ENCODE results near the gene RAD51. TPM values are rescaled to one million over a fixed set of nuclear protein-coding genes. Genes with fewer than 3 reads are reported as not detected.
A peak's percentile ranks its signal among the peaks of the same experiment; 100 is the strongest.

The RAD51 gene
- total RNA-seq, 1 donor from 2014 or later, result 5.0 TPM

GRCh38 chr15:40759961-40760360 is 65.0 kb downstream of the RAD51 start:
- Mint-ChIP-seq H3K4me1 (ENCODE audit: low read depth, unreplicated experiment) (peaks cover 2% of the 10 kb centered on the region), H3K27me3 (ENCODE audit: unreplicated experiment) (peaks cover 6% of the 10 kb centered on the region), H3K4me3 (ENCODE audit: unreplicated experiment) (no peak overlapping the region), H3K9me3 (ENCODE audit: unreplicated experiment) (peaks cover 2% of the 10 kb centered on the region), H3K27ac (ENCODE audit: unreplicated experiment) (no peak overlapping the region), H3K36me3 (ENCODE audit: unreplicated experiment) (no peaks in the 10 kb centered on the region)
- TF ChIP-seq CTCF (IDR thresholded peaks at IDR 0.05; ENCODE audit: partially characterized antibody, unreplicated experiment), result no peak
- no peak for DNase-seq

DNA sequence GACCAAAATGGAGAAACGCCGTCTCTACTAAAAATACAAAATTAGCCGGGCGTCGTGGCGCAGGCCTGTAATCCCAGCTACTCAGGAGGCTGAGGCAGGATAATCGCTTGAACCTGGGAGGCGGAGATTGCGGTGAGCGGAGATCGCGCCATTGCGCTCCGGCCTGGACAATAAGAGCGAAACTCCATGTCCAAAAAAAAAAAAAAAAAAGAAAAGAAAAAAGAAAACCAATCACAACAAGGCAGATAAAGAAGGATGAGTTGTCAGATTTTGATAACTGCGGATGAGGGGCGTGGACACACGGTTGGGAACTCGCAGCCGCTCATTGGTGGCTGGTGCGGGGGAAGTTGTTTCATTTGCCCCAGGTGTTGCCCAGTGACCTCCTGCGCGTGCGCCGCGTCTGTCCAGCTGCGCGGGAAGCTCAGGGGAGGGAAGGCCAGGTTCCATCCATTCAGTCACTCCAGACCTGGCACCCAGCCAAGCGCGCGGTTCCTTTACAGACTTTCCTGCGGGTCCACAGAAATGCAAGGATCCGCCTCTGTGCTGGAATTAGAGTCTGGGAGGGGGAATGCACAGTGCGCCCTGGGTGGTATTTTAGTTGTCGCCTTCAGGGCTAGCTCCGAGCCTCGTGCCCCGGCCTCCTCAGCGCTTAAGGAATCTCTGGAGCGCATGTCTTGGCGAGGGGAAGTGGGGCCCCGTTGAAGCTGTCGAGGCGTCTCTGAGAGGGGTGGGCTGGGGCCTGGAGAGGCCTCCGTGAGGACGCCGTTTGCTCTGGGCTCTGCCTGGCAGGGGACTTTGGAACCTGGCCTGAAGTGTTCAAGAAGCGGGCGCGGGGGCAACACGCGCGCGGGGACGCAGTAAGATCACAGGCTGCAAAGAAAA is 68.2 kb downstream of the RAD51 start:
- peaks cover 9% of the 10 kb centered on the region for H3K27me3 Mint-ChIP-seq (ENCODE audit: unreplicated experiment)
- peak; percentile 40 for DNase-seq
- no peaks in the 10 kb centered on the region for H3K9me3 Mint-ChIP-seq (ENCODE audit: unreplicated experiment)
- H3K4me3 Mint-ChIP-seq (ENCODE audit: unreplicated experiment), result peak overlapping the region; percentile 79
- TF ChIP-seq CTCF (IDR thresholded peaks at IDR 0.05; ENCODE audit: partially characterized antibody, unreplicated experiment), result no peak
- H3K36me3 Mint-ChIP-seq (ENCODE audit: unreplicated experiment), result no peaks in the 10 kb centered on the region
- peaks cover 9% of the 10 kb centered on the region for H3K4me1 Mint-ChIP-seq (ENCODE audit: low read depth, unreplicated experiment)
- no peak overlapping the region for H3K27ac Mint-ChIP-seq (ENCODE audit: unreplicated experiment)

DNA sequence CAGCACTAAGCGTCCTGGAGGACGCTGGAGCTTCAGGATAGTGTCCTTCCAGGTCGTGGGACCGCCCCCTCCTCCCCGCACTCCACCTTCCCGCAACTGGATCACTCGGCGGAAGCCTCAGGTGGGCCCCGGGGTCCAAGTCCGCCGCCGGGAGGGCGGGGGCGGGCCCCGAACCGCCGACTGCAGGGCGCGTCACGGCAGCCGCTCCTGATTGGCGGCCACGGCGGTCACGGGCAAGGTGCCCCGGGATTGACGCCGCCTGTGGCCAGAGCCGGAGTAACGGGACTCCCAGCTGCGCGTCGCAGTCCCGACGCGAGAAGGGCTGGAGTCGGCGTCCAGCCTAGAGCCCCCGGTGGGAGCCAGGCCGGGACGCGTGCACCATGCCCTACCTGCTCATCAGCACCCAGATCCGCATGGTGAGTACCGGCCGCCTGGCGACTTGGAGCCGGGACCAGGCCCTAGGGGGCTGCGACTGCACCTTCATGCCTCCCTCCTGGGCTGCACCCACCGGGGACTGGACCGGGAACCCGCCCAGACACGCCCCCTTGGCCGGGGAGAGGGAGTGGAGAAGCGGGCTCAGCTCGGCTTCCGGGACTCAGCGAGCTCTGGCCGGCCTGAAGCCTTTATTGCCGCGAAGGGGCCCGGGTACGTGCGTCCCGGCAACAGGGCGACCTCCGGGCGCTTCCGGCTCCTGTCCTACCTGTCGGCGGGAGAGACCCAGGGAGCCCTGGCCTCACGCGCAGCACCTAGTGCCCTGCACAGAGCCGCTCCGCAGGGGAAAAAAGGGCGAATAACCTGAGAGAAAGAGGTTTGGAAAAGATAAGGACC is 69.0 kb downstream of the RAD51 start, which contains the start of gene GCHFR:
Gene GCHFR (plus strand): TSS at position 268 of the 828 bp plus-strand sequence. CDS start 113 bp downstream, at position 381.
- Mint-ChIP-seq H3K27ac (ENCODE audit: unreplicated experiment) (no peak within 1 kb of the TSS), H3K27me3 (ENCODE audit: unreplicated experiment) (peaks cover 9% of the 10 kb centered on the region), H3K36me3 (ENCODE audit: unreplicated experiment) (no peaks in the 10 kb centered on the region), H3K4me1 (ENCODE audit: low read depth, unreplicated experiment) (peaks cover 14% of the 10 kb centered on the region), H3K4me3 (ENCODE audit: unreplicated experiment) (peak within 1 kb of the TSS; percentile 79), H3K9me3 (ENCODE audit: unreplicated experiment) (no peaks in the 10 kb centered on the region)
- TF ChIP-seq CTCF (IDR thresholded peaks at IDR 0.05; ENCODE audit: partially characterized antibody, unreplicated experiment), result peak; percentile 26
- peak; percentile 80 for DNase-seq

GRCh38 chr15:40764629-40765103 is 69.7 kb downstream of the RAD51 start:
- H3K4me3 Mint-ChIP-seq (ENCODE audit: unreplicated experiment), result peak overlapping the region; percentile 79
- H3K27ac Mint-ChIP-seq (ENCODE audit: unreplicated experiment), result no peak overlapping the region
- DNase-seq, result no peak
- peaks cover 18% of the 10 kb centered on the region for H3K4me1 Mint-ChIP-seq (ENCODE audit: low read depth, unreplicated experiment)
- no peaks in the 10 kb centered on the region for H3K9me3 Mint-ChIP-seq (ENCODE audit: unreplicated experiment)
- no peaks in the 10 kb centered on the region for H3K36me3 Mint-ChIP-seq (ENCODE audit: unreplicated experiment)
- TF ChIP-seq CTCF (IDR thresholded peaks at IDR 0.05; ENCODE audit: partially characterized antibody, unreplicated experiment), result no peak
- peaks cover 9% of the 10 kb centered on the region for H3K27me3 Mint-ChIP-seq (ENCODE audit: unreplicated experiment)
